GM12801 (cell line): Measurements from ENCODE around the gene TAB3.

Experiments used
- CTCF ChIP-seq: IDR thresholded peaks from one replicate; pipeline ENCODE4 v1.5.1; 2011; ENCODE audit warnings: control low read depth; ENCODE audit not compliant: insufficient read length; ENCODE audit errors: extremely low read depth

TAB3 gene

GRCh38 chrX:30786374-30786773 is 102.7 kb downstream of the TAB3 start:
- no peak for TF ChIP-seq CTCF

- TF ChIP-seq CTCF, result no peak
Measured at GRCh38 chrX:30781711-30782444, 107.2 kb downstream of the TAB3 start.

DNA sequence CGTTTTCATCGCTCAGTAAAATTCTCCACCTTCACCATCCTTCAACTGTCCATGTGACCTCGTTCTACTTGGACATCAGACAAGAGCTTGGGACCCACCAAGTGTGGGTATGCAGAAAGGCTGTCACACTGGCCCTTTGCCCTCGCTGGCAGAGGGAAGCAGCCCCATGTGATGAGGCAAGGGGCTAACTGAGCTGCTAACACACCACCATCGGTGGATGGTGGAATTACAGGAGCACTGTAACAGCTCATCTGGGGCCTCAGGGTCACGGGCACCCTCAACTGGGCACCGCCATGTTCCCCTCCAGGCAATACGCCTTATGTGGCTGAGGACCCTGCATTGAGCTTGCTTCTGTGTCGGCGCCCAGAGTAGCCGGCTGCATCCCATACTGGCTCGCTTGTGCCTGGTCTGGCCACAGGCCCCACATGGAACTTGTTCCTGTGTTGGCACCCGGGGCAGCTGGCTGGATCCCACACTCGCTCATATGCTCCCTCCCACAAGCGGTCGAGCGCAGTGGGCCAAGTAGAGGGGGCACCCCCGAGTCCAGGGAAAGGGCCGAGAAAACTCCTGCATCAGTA is 109.5 kb downstream of the TAB3 start:
- no peak for TF ChIP-seq CTCF

GRCh38 chrX:30777575-30777974 is 111.5 kb downstream of the TAB3 start:
- TF ChIP-seq CTCF, result no peak
